NCI-H2107 (cell line): ENCODE data around the gene PRKCH.
"Not testable (repeated sequence)": the region's sequence is repeated elsewhere in the genome, so short reads cannot be mapped to it uniquely, and the experiment has no call there.

Source experiments
- DNase-seq: peaks from one replicate; lab custom pipeline; 2025; lab: John Stamatoyannopoulos, UW

Gene PRKCH

DNA sequence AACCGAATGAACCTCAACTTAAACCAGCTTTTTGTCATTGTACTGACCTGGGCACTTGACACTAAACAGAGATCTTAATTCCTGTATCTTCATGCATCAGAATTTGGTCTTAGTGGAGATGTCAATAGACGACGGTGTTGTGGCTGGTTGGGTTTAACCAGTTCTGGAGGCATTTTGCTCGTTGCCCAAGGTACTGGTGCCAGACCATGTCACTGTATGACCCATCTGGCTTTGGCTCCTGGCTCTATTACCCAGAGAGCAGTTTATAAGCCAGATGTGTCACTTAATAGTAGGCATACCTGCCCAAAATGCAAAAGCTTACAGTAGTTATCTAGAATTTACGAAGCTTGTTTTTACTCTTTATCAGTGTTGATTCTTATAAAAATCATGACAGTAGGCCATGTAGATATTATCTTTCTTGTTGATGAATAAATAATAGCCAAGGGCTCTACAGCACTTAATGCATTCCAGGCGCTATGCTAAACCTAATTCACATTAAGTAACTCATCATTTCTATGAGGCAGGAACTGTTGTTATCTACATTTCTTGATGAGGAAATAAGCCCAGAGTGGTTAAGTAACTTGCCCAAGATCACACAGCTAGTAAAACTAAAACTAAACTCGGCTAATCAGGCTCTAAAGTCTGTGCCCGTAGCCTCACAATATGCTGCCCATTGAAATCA is 194.2 kb downstream of the PRKCH start:
- no peak for DNase-seq

DNA sequence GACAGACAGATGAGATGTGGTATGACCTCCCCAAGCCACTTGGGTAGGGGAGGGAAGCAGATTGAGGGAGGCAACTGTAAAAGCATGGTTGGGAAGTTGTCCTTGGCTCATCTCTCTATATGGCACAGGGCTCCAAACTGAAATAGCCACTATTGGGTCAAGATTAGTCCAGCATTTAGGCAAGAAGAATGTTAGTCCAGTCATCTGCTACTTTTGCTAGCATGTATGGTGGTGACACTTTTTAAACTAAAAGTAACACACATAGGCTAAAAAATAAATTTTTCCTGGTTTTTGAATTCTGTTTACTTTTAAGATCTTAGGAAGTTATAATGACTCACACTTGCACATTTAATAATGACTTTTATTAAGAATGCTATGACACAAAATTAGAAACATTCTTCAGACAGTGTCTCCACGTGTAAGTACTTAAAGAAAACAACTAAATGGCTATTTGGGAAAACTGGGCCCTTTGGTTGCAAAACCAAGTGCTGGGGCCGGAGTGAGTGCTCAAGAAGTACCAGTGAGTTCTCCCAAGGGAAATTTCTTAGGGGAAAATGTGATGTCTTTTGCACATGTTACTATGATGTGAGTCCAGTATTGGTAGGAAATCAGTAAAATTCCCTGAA is 194.9 kb downstream of the PRKCH start:
- DNase-seq = no peak

DNA sequence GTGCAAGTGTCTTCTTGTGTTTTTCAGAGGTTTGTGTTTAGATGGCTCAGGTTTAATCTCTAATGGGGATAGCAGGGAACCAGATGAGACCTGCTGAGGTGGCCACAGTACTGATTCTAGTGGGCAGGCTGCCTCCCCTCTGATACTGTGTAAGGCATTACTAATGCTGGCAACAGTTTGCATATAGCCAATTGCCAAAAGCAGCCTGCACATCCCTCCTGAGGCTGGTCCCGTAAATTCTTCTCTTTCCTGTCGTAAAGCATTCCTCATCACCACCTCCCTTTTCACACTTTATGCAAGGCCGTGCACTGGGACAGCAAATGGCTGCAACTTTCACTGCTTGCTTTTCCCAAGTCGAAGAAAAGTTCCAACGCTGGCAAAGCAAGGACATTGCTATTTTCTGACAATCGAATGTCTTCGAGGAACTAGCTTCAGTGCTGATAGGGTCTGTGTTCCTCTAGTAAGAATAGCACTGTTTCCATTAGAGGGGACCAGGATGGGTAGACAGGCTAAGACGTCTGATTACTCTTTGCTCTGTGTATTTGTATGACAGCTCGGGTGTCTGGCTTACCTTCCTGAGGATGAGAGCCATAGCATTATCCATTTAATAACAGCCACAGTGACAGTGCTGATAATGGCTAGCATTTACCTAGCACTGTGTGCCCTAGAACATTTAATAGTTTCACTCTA is 195.7 kb downstream of the PRKCH start:
- no peak for DNase-seq

DNA sequence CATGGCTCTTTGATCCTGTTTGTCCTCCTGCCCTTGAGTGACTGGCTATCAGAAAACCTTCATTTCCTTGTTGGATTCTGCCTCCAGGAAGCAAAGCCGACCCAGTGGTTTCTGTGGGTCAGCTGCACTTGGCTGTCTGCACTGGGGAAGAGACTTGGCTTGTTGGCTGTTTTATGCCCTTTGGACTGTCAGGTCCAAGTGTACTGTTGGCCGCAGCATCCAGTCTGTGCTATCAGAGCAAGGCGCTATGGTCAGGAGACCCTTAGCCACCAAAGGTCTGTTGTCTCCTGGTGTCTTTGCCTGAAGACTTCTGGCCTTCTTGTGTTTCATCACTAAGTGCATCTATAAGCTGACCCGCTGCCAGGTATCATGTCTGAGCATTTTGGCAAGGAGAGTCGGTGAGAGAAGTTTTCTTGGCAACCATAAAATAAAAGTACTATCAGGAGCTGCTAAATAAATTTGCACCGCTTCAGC is 196.6 kb downstream of the PRKCH start:
- no peak for DNase-seq

DNA sequence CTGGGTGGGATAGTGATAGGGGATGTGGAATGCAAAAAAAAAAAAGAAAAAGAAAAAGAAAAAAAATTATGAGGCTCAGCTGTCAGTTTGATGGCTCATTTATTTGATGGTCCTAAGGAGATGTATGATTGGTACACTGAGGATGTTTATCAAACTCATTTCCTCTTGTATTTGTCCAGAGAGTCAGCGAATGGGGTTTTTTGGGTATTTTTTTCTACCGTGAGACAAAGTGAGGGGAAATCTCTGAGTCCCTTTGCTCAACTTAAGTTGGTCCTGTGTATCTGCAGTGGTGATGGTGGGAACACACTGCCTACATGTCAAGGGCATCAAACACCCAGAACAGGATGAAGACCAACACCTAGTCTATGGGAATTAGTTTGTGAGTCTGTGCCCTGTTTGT is 197.0 kb downstream of the PRKCH start:
- DNase-seq = no peak

DNA sequence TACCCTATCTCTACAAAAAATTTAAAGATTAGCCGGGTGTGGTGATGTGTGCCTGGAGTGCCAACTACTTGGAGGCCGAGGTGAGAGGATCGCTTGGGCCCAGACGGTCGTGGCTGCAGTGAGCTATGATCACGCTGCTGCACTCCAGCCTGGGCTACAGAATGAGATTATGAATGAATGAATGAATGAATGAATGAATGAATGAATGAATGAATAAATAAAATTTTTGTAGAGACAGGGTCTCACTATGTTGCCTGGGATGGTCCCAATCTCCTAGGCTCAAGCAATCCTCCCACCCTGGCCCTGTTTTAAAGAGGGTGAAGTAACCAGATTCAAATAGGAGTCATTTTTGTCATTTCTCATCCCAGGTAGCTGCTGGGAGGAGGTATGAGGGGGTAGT is 197.7 kb downstream of the PRKCH start:
- DNase-seq = no peak

DNA sequence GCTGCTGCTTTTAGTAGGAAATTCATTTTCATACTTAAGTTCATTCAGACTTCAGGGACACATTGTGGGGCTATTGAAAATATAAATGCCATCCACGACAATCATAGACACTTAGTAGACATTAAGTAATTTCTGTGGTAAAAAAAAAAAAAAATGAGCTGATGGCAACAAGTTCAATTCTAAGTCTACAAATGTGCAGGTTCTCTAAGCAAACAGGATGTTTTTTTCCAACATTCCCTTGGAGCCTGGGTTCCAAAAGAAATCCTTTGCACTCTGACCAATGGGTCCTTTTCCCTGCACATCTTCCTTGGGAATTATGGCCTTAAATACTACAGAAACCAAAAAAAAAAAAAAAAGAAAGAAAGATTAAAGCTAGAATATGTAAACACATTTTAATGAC is 198.4 kb downstream of the PRKCH start:
- no peak for DNase-seq

DNA sequence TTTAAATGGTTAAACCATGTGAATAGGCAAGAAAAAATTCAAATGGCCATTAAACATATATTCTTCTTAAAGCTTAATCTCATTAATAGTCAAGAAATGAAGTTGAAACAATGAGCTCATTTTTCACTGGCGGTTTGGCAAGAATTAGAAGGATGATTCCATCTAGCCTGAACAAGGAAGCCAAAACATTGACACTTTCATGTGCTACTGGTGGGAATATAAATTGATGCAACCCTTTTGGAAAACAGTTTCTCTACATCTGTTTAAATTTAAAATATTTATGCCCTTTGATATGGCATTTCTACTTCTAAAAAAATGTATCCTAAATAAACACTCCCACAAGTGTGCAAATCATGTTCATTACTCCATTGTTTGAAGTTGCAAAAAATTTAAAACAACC is 199.2 kb downstream of the PRKCH start:
- no peak for DNase-seq

DNA sequence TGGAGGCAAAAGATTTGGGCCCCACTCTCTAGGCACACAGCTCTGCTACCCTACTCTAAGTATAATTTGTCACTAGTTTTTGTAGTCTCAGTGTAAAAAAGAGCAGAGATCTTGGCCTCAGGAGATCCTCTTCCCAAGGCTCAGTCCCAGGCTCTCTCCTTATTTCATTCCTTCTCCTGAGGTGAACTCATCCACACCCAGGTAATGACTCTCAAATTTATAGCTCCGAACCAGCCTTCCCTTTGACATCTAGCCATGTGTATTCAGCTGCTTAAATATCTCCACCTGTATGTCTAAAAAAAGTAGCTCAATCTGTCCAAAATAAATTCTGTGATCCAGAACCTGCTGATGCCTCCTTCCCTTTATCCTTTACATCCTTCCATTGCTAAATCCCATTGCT is 200.4 kb downstream of the PRKCH start:
- DNase-seq = no peak

DNA sequence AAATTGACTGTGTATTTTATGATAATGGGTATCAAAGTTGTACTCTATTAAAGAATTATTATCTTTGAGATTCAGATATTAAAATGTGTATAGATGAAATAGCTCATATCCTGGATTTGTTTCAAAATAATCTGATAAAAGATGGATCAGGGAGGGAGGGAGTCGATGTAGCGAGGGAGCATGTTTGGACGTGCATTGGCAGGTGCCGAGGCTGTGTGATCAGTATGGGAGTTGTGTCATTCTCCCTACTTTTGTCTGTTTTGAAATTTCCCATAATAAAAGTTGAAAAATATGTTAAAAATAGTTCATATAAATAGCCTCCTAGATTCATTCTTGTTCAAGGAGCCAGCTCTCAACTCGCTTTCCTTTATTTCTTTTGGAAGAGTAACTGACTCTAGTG is 202.4 kb downstream of the PRKCH start:
- no peak for DNase-seq

DNA sequence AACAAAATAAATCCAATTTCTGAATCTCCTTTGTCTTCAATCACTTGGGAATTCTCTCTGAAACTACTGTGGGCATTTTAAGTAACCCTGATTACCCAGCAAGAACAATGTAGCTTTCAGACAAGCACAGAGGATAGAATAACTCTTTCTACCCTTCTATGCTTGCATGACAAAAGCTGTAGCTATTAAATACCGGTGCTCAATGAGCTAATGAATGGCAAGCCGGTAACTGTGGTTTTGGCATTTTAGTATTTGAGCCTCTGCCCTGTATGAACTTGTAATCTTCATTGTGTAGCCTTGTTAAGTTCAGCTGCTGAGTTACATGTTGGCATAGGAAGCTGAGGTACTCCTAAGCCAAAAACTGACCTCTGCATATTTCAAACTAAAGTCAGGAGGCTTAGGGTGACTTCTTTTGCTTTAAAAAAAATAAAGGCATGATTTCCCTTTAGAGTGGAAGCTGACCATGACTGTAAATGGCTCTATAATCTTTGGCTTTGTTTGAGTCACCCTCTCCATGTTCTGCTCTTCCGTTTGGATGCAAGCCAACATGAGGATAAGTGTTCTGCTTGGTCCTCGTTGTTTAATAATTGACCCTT is 202.9 kb downstream of the PRKCH start:
- DNase-seq = peak; percentile 87

DNA sequence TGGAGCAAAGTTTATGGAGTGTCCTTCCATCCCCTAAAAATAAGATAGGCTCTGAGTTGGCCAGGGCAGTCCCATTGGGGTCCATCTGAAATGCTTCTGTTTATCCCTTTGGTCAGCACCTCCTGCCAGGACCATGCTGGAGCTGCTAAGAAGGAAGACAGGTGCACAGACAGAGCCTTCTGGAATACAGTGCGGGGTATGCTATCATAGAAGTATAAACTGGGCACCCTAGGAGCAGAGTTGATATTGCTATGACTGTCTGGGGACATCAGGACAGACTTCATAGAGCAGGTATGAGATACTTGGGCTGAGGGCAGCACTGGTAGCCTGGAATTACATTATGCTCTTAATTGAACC is 203.5 kb downstream of the PRKCH start:
- DNase-seq = no peak

DNA sequence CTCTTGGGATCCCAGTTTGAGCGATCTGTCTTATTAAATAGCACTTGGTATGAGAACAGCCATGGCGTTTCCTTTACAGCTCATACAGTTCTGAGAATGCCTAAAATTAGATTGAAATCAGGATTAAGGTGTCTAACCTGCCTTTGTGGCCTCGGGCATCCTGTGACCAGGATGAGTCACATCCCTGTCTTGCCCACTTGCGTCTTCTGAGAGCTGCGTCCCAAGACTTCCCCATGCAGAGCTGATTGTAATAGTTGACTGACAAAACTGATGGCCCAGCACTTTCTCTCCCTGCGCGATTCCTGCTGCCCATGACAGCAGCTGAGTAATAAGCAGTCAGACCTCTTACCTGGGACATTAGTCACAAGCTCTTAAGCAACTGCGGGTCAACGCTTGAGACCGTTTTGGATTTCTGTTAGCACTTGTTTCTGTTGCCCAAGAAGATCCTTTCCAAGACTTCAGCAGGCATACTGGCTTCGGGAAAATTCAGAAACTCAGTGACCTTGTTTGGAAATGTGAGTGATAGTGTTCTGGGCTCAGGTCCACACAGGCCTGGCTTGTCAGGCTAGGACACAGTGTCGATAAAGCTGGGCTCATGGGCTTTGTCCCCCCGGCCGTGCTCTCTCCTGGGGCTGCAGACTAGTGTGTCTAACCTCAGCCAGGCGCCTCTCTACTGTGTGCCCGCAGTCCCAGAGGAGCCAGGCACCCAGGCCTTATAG is 204.1 kb downstream of the PRKCH start:
- no peak for DNase-seq

DNA sequence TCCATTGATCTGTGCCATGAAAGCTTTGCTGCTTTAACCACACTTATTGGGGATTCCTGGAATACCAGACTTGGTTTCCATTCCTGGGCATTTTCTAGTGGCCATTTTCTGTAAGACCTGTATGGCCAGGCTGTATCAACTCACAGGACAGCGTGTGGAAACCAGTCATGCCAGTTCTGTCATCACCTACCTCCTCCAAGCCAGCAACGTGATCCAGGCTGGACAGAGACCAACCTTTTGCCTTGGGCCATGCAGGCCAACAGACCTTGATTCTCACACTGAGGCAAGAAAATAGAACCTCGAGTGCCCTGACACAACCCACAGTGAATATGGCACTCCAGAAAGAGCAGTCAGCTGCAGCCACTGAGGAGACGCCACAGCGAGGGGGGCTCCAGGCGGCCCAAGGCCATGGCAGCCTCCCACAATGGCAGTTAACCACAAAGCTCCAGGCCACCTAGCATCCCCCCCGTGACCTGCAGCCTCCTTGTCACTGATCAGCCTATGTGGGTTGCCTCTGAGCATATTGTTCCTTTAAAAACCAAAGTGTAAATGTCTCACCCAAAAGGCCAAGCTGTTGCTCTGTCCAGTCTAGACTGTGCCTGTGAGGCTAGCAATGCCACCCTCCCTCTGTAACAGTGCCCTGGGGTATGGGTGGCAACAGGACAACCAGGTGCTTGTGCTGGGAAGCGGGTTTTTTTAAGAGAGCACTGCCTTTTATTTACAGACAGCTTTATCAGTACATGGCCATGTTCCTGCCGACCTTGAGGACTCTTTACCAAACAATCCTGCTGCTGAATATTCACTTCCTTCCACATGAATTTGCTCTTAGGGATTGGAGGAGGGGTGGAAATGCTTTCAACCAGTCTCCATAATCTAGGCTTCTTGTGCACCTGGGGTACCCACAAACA is 205.3 kb downstream of the PRKCH start:
- no peak for DNase-seq

DNA sequence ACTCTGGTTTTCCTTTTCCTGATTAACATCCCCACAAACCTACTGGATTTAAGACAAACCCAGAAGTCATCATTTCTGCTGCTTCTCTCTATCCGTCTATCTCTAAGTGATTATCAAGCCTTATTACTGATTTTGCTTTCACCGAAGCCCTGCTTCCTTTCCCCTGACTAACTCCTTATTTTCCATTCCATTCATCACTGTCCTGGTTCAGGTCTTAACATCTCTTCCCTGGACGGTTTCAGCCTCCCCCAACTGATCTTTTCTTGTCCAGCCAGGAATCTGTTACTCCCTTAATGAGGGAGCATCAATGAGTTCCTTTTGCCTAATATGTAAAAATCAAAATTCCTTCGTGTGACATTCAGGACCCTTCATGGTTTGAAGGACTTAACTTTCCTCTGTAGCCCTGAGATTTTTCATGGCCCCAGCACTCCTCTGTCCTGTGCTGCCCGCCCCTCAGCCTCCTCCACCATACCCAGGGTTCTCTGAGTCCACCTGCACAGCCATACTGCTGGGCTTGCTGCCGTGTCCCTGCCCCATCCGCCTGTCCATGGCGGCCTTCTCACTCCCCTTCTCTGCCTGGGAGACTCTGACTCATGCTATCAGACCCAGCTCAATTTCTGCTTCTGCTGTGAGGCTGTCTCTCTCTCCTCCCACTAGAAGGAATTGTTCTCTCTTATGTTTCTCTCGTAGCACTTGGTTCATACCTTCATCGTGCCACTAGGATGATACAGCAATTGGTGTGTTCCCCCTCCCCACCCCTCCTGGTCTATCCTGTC is 206.1 kb downstream of the PRKCH start:
- no peak for DNase-seq

DNA sequence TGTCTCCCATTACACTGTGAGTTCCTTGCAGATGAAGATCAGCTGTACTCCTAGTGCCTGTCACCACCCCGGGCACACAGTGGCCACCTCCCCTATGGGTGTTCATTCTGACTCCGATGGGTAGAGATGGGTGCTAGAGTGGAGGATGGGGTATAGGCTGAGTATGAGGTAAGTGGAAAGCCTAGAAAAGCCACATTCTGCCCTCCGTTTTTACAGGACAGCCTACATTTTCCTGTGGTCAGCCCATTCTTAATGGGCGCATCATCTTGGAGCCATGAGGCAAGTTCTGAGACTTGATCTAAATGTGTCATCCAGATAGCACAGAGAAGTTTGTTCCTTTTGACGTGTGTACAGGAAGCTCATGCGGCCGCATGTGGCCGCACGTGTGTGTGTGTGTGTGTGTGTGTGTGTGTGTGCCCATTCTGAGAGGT is 207.2 kb downstream of the PRKCH start:
- no peak for DNase-seq

DNA sequence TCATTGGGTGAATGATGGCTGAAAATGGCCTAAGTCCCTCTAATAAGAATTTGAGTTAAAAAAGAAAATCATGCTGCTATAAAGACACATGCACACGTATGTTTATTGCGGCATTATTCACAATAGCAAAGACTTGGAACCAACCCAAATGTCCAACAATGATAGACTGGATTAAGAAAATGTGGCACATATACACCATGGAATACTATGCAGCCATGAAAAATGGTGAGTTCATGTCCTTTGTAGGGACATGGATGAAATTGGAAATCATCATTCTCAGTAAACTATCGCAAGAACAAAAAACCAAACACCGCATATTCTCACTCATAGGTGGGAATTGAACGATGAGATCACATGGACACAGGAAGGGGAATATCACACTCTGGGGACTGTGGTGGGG is 208.0 kb downstream of the PRKCH start:
- DNase-seq = not testable (repeated sequence)

DNA sequence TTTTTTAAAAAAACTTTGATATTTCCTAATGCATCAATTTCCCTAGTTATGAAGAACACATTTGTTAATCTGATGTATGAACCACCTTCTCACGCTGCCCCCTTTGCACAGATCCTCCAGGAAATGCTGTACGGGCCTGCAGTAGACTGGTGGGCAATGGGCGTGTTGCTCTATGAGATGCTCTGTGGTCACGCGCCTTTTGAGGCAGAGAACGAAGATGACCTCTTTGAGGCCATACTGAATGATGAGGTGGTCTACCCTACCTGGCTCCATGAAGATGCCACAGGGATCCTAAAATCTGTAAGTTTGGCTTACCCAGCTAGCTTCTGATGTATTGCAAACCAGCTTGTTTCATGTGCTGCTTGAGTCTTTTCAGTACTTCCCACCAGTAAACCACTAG is 208.9 kb downstream of the PRKCH start:
- no peak for DNase-seq

DNA sequence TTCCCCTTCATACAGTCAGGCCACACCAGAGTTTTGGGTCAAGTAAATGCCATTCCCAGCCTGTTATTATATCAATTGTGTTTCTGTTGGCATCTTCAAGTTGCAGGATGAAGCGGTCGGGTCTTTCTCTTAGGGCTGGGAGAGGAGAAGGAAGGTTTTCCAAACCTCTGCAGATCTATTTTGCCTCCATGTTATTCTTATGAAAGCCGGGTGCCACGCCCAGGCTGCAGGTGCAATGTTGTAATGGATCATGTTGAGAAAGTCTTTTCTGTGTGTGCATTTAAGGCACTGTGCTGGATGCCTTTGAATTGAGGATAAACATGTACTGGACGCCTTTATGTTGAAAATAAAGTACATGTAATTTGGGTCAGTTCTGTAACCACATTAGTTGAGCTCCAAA is 209.5 kb downstream of the PRKCH start:
- no peak for DNase-seq

DNA sequence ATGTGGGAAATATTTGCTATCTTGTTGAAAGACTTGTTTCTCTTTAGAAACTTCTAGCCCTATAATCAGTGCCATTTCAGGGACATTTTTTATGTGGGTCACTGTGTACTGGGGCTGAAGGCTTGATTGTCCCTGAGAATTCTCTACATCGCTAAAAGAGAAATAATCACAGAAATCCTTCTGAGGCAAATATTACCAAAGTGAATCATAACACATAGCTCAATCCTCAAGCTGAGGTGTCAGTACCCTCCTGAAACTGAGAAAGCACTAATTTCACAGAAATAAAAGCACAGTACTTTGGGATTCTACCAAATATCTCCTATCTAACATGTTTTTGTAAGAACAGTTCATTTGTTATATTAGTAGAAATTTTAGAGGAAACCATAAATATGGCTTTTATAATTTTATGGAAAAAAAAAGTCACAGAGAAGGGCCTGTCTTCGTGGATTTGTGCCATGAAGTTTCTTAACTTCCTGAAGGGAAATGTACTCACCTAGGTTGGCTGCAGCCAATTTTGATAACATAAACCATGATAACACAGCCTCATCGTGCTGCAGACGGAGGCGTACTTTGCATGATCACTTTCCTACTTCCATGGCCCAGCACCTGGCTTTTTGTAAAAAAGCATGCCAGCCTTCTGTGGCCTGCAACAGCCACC is 210.2 kb downstream of the PRKCH start:
- no peak for DNase-seq
